ENCODE measurements around the gene RFXANK.

RFXANK gene

GRCh38 chr19:19239675-19240074 lies 47.6 kb downstream of the RFXANK start:
- in situ Hi-C loops (cut with MboI; ENCODE audit: low sequenced_read_pairs, unreplicated experiment): no loop called here
- TF ChIP-seq CTCF (IDR thresholded peaks at IDR 0.05; ENCODE audit: borderline replicate concordance, control extremely low read depth, extremely low read depth, insufficient read depth, missing control alignments): no peak
- DNase-seq (ENCODE audit: low spot score): no peak

GRCh38 chr19:19240476-19240875 lies 48.4 kb downstream of the RFXANK start:
- no peak for TF ChIP-seq CTCF (IDR thresholded peaks at IDR 0.05; ENCODE audit: borderline replicate concordance, control extremely low read depth, extremely low read depth, insufficient read depth, missing control alignments)

GRCh38 chr19:19250196-19250801 lies 58.2 kb downstream of the RFXANK start:
- no peak for TF ChIP-seq CTCF (IDR thresholded peaks at IDR 0.05; ENCODE audit: borderline replicate concordance, control extremely low read depth, extremely low read depth, insufficient read depth, missing control alignments)
- in situ Hi-C loops (cut with MboI; ENCODE audit: low sequenced_read_pairs, unreplicated experiment): no loop called here
- no peak for DNase-seq (ENCODE audit: low spot score)

More at GRCh38 chr19:19240476-19240875, 48.4 kb downstream of the RFXANK start:
- in situ Hi-C loops (cut with MboI; ENCODE audit: low sequenced_read_pairs, unreplicated experiment): no loop called here
- no peak for DNase-seq (ENCODE audit: low spot score)
